Fibroblast of lung (primary cell): ENCODE data around the gene SLIT2.

Experiments
- CTCF ChIP-seq, 2 donors: IDR thresholded peaks in 1 of 2; conservative IDR thresholded peaks in 1 of 2; 1 replicate in 1 of 2; 2 replicates in 1 of 2; pipeline ENCODE4 v1.5.1; 2011 to 2012; ENCODE audit warnings: low read length in 2 of 2, control low read depth in 1 of 2, inconsistent platforms in 1 of 2, low read depth in 1 of 2, mild to moderate bottlenecking in 1 of 2
- EZH2 ChIP-seq: IDR thresholded peaks from 2 replicates; pipeline ENCODE4 v1.5.1; 2012; ENCODE audit warnings: low read length, control low read depth, mild to moderate bottlenecking; ENCODE audit errors: missing control alignments

DNA sequence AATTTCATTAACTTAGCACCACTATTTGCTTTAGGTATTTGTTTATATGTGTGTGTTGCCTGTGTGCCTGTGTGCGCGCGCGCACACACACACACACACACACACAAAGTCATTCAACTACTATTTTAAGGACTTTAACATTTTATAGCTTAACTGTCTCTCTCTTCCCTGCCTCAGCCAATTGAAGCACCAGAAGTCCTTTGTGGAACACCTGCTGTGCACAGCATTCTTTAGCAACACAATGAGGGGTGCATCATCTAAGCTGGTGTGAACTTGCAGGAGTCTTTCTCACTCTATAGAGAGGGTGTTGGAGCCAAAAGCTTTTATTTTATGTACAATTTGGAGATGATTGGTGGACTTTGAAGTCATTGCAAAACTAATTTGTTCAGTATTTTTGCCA, 31.3 kb downstream of the SLIT2 start:
- TF ChIP-seq CTCF (conservative IDR thresholded peaks at IDR 0.05 in 1 of 2, IDR thresholded peaks at IDR 0.05 in 1 of 2; ENCODE audit: low read depth in 1 of 2, low read length in 2 of 2) = no peak
- TF ChIP-seq EZH2 = no peak
